HG02981 (cell line): ENCODE measurements around the gene THTPA.

Experiments
- ATAC-seq: cut with Tn5 transposase; IDR thresholded peaks from one replicate; pipeline ENCODE4 v1.9.1; 2021; ENCODE audit warnings: mild to moderate bottlenecking, moderate library complexity; ENCODE audit not compliant: unreplicated experiment

THTPA gene

GRCh38 chr14:23566112-23566777, 10.2 kb downstream of the THTPA start:
- no peak for ATAC-seq

DNA sequence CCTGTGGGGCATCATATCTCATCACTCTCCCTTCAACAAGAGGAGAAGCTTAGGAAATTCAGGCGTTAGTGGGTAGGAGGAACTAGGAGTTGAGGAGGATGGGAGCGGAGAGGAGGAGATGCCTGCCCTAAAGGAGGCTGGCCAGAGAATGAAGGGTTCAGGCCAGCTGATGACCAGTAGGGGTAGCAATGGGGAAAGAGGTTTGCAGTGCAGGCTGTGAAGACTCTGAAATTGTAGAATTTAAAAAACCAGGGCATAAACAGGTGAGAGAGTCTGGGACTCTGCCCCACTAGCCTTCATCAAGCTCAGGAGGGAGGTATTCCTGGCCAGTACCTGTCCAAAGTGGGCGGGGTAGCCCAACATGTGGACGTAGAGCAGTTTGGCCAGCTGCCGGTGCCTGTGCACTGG, 10.7 kb downstream of the THTPA start:
- ATAC-seq: no peak

DNA sequence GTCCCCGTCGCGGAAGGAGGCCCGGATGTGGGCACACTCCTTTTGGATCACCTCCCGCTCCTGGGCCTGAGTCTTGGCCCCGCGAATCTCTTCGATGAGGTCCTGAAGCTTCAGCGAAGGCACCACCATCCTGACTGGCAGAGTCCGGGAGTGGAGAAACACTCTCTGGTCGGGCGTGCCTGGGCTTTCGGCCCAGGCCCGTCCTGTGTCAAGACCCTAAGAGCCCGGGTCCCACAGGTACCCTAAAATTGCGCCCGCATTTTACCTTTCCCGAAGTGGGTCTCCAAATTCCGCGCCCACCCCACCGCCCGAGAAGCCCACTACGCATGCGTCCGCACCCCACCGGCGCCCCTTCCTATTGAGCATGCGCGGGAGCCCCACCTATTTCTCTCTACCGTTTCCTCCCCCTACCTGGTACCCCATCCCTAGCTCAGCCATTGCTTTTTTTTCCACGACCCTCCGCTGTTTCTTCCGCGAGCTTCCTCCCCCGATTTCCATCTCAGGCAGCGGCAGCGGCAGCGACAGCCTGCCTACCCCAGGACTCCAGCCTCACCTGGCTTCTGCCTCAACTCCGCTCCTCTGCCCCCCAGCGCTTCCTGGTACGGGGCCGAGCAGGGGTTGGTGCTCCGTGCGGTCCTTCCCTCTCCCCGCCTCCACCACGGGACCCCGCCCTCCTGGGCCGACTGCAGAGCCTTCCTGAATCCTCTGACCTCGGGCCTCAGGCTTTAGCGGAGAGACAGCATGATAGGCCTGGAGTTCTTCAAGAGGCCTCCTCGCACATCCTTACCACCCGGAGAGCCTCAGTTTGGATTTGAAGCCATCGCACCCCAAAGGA, 11.3 kb downstream of the THTPA start, which contains the start of gene AP1G2:
Gene AP1G2, minus strand, starts transcription at position 606 of the 835 bp plus-strand sequence. Its CDS starts 477 bp downstream, at position 129.
- peak; percentile 88 for ATAC-seq

- no peak for ATAC-seq
These were observed 12.0 kb downstream of the THTPA start for GRCh38 chr14:23568021-23568599.

DNA sequence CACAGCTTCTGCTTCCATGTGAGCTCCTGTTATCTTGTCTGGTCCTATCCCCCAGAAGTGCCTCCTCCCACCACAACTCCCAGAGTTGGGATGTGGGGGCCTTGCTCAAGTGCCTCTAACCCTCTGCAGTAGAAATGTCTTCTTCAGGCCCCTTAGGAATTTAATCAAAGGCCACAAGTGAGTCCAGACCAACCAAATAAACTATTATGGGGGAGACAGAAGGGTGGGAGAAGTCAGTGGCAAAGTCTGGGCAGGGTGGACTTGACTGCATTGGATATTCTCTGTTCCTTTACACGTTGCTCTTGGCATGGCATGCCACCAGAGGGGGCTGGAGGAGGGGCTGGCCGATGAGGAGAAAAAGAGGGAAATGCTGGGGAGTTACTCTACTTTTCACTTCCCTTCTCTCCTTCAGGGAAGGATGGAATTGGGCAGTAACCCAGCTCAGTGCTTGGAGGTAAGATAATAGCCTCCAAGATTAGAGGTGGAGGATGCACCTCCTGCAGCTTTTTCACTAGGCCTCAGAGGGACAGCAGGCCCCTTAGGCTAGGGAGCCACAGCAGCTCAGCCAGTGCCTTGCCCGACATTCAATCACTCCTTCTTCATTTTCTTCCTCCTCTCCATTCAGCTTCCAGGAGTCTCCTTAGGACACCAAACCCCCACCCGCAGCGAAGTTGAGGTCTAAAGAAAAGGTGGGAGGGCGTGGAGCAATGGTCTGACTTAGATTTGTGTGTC, 12.7 kb downstream of the THTPA start:
- no peak for ATAC-seq

DNA sequence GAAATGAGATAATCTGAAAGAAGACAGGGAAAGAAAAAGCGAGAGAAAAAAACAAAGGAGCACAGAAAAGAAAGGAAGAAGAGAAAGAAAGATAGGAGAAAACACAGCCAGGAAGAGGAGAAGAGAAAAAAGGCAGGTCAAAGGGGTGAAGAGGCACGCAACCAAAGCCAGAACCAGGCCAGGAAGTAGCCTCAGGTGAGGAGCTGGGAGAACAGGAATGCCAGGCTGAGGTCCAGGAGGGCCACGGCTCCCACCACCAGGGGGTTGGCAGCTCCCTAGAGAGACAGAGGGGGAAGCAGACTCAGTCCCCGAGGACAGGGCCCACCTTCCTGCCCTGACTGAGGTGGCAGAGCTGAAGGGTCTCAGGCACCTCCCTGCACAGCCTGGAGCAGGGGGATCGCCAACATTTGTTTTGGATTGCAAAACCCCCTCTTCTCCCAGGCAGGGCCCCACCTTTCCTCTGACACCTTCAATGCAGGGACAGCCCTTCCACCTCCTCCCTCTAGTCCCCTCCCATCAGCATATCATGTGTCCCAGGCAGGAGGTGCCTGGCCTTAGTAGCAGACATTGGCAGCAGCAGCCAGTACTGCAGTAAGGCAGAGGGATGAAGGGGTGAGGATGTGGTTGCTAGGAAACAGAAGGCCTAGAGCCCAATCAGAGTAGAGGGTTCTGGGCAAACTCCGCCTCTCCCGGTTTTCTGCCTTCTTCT, 13.5 kb downstream of the THTPA start:
- no peak for ATAC-seq

GRCh38 chr14:23570806-23571483, 14.9 kb downstream of the THTPA start:
- ATAC-seq: no peak

DNA sequence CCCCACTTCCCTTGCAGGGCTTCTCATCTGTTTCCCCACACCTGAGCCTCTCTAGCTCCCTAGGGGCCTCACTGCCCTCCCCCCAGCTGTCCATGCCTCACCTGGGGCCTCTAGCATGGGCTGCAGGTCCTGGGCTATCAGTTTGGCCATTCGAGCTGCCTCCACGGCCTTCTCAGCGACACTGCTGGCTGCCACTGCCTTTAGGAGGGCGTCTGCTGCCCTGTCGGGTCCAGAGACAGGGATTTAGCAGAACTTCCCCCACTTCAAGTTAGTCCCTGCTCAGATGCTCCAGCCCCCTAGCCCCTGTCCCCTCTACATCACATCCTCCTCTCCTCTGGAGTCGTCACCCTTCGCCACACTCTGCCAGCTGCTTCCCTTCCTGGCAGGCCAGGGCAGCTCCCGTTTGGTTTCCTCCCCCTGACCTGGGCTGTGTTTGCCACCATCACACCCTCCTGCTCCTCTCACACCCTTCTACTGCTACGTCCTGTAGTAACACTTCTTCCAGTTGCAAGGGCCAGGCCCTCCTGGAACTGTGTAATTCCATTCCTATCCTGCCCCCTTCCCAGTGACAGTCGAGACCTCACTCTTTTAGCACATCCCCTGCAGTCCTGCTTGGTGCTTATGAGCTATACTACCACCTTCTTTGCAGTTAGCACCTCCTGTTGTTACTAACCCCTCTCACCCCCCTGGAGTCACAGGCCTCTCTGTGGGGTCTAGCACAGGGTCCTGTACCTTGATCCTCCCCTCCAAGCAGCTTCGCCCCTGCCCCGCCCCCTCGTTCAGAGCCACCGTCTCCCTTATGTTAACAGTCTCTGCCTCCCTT, 15.8 kb downstream of the THTPA start:
- no peak for ATAC-seq

- ATAC-seq: no peak
These were observed 16.4 kb downstream of the THTPA start for GRCh38 chr14:23572524-23572828.

DNA sequence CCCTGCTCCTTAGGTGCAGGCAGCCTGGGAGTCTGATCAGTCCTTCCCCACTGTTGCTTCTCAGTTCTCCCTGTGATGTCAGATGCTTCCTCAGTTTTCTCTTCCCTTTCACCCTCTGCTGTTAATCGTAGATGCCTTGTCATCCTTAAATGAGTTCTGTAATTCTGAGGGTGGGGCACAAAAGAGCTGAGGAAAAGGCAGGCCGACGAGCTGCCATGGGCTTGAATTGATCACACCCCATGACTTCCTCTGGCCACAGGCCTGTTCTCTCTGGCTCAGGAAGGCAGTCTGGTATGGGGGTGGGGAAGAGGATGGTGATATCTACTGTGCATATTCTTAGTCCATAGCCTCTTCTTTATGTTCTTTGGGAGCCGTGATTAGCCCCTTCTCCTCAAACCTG, 16.8 kb downstream of the THTPA start:
- no peak for ATAC-seq

- ATAC-seq: no peak
These were observed 17.4 kb downstream of the THTPA start for GRCh38 chr14:23573384-23574015.

DNA sequence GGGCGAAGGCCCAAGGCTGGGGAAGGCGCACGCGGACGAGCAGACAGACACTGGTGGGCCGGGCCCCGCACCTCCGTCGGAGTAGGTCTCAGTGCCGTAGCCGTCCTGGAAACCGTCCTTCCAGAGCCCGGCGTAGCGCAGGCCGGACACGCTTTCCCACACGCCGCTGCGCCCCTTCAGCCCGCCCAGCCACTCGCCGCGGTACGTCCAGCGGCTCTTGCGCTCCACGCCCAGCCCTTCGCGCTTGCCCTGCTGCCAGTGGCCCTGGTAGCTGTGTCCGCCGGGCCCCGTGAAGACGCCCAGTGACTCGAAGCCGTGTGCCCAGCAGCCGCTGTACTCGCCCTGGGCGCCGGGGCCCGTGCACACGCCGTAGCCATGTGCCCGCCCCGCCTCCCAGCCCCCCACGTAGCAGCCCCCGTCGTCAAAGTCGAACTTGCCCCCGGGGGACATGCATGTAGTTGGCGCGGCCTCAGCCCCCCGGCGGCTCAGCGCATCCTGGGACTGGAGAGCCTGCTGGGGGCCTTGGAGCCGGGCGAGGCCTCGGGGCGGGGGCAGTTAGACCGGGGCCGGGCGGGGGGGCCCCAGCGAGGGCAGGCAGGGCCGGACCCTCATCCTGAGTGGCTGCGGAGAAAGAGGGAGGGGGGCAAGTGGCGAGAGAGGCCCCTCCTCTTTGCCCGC, 21.1 kb downstream of the THTPA start:
- no peak for ATAC-seq

- no peak for ATAC-seq
These were observed 21.8 kb downstream of the THTPA start for GRCh38 chr14:23577710-23578392.

- no peak for ATAC-seq
These were observed 22.7 kb downstream of the THTPA start, which contains the start of gene JPH4 for GRCh38 chr14:23578560-23579310. Gene JPH4 (minus strand): TSS chr14:23578790. CDS start chr14:23577453, 1,337 bp downstream.

GRCh38 chr14:23579311-23579630, 23.2 kb downstream of the THTPA start:
- ATAC-seq: no peak

DNA sequence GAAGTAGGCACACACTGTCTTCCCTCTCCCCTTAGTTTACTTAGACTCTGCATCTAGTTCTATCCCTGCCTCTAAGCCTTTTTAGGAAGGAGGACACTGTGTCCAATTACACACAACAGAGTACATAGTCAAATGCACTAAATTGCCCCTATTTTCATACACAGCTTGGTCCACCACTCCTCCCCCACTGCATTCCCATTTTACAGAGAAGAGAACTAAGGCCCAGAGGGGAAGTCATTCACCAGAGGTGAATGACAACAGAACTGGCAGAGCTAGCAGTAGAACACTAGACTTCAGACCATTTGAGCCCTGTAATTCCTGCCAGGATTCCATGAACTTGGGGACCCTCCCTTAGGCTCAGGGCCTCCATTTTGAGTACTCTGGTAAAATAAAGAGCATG, 23.7 kb downstream of the THTPA start:
- ATAC-seq: no peak
